D721Med (cell line): ENCODE measurements around the gene INO80C.
A peak's percentile ranks its signal among the peaks of the same experiment; 100 is the strongest.

Experiments
- DNase-seq: peaks from one replicate; pipeline ENCODE4 v3.0.0; 2011; ENCODE audit warnings: low spot score; ENCODE audit not compliant: insufficient read length
- FAIRE-seq: peaks from 2 replicates; lab custom pipeline; 2011; peaks lifted over from hg19 to GRCh38; lab: Jason Lieb, UNC
- TF ChIP-seq, protein P1 (sequence below): IDR thresholded peaks from 2 replicates; pipeline ENCODE4 v1.5.1; 2012; ENCODE audit warnings: mild to moderate bottlenecking, control low read depth; ENCODE audit not compliant: insufficient read depth; ENCODE audit errors: missing control alignments

The INO80C gene

DNA sequence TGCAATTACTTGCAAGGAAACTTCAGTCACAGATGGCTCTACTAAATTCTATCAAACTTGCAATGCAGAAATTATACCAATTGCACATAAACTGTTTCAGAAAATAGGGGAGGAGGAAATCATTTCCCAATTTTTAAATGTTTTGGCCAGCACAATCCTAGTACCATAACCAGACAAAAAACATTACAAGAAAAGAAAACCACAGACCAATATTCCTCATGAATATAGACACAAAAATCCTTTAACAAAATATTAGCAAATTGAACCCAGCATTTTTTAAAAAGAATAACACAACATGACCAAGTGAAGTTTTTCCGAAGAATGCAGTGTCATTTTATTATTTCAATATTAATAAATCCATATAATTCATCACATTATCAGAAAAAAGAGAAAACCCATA lies 45.8 kb downstream of the INO80C start:
- FAIRE-seq: no peak
- TF ChIP-seq, protein P1, sequence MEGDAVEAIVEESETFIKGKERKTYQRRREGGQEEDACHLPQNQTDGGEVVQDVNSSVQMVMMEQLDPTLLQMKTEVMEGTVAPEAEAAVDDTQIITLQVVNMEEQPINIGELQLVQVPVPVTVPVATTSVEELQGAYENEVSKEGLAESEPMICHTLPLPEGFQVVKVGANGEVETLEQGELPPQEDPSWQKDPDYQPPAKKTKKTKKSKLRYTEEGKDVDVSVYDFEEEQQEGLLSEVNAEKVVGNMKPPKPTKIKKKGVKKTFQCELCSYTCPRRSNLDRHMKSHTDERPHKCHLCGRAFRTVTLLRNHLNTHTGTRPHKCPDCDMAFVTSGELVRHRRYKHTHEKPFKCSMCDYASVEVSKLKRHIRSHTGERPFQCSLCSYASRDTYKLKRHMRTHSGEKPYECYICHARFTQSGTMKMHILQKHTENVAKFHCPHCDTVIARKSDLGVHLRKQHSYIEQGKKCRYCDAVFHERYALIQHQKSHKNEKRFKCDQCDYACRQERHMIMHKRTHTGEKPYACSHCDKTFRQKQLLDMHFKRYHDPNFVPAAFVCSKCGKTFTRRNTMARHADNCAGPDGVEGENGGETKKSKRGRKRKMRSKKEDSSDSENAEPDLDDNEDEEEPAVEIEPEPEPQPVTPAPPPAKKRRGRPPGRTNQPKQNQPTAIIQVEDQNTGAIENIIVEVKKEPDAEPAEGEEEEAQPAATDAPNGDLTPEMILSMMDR: no peak
- DNase-seq: no peak

DNA sequence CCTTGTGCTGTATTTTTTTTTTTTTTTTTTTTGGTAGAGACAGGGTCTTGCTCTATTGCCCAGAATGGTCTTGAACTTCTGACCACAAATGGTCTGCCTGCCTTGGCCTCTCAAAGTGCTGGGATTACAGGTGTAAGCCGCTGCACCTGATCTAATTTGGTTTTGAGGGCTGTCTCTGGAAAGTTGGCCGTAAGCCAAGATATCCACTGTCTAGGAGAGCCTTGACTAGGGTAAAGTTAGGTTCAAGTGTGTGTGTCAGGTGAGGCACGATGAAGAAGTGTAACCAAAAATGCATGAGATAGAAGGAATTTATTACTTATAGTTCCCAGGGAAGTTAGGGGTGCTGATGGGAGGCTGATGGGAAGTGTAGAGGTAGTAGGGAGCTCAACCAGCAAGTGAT lies 46.7 kb downstream of the INO80C start:
- TF ChIP-seq, protein P1: no peak
- FAIRE-seq: no peak
- no peak for DNase-seq

DNA sequence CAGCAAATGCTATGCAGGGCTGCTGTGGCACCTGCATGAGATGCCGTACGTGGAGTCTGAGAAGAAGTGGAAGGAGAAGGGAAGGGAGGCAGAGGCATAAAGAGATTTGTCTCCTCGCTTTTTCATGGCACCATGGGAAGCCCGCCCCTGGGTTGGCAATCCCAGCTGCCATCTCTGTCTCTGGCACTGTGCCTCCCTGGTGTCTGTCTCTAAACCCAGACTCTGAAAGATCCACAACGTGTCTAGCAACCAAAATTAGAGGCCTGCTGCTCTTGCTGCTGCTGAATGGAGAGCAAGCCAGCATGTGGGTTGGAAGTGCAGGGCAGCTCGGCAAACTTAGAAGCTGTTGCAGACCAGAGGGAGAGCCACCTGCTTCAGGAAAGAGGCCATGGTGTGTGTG lies 53.1 kb downstream of the INO80C start:
- FAIRE-seq: no peak
- no peak for DNase-seq
- TF ChIP-seq, protein P1: no peak

- DNase-seq: no peak
- FAIRE-seq: no peak
- TF ChIP-seq, protein P1: no peak
Observed at GRCh38 chr18:35443847-35444246, 53.9 kb downstream of the INO80C start.

DNA sequence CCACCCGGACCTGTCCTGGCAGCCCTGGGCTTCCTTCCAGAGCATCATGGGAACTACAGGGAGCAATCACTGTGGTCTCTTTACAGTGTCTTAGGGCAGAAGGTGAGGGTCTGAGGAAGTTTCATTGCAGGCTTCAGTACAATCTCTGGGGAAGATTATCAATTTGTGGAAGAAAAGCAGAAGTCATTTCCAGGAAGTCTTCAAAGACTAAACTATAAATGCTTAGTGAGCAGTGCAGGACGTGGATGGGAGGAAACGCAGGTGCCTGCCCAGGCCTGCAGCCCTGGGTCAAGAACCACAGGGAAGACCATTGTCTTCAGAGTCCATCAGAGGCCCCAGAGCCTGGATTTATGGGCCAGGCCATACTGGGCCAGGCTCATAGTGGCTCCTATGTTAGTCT lies 54.3 kb downstream of the INO80C start:
- DNase-seq (no peak), FAIRE-seq (no peak)
- TF ChIP-seq, protein P1: no peak

DNA sequence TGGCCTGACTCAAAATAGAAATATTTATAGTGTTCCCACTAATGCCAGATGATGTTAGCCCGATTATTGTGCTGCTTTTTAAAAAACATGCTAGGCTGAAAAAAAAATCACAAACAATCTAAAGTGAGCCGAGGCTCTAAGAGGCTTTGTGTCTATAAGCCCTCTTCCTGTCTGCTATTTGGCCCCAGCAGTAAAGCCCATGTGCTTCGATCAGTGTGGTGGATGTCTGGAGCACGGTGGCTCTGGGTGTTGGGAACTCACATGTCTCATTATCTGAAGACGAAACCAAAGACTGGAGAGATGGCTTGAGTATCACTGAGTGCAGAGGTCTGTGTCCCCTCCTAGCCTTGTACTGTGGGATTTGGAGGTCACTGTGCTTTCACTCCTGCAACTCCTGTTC lies 55.1 kb downstream of the INO80C start:
- peak; percentile 53 for FAIRE-seq
- TF ChIP-seq, protein P1: no peak
- peak; percentile 70 for DNase-seq

GRCh38 chr18:35441857-35442595 lies 55.7 kb downstream of the INO80C start:
- TF ChIP-seq, protein P1: no peak
- peak; percentile 21 for FAIRE-seq

More at GRCh38 chr18:35441857-35442595, 55.7 kb downstream of the INO80C start:
- no peak for DNase-seq
